Activated naive CD4-positive, alpha-beta T cell treated with anti-CD3 and anti-CD28 coated beads, Interleukin-2, amount 50 U/mL, for 72 hours (primary cell): Measurements from ENCODE around the gene TOP2A. TPM values are rescaled to one million over a fixed set of nuclear protein-coding genes. Genes with fewer than 3 reads are reported as not detected.

ENCODE experiments used
- ATAC-seq, 2 donors: fragments of 150-1000 bp; cut with Tn5 transposase; 2 replicates each; pipeline ENCODE4 v1.10.0; 2021; ENCODE audit warnings: mild to moderate bottlenecking in 2 of 2, moderate library complexity in 2 of 2
- DNase-seq, 2 donors: peaks; one replicate each; pipeline ENCODE4 v3.0.0; 2021 to 2022; ENCODE audit warnings: low spot score in 2 of 2
- H3K27ac Mint-ChIP-seq, 2 donors: one replicate each; pipeline ENCODE4 v1.8.0; 2022; ENCODE audit warnings: mild to moderate bottlenecking in 2 of 2, mixed read lengths in 2 of 2
- H3K36me3 Mint-ChIP-seq, 2 donors: one replicate each; pipeline ENCODE4 v1.8.0; 2022; ENCODE audit warnings: mixed read lengths in 2 of 2
- H3K9me3 Mint-ChIP-seq, 2 donors: one replicate each; pipeline ENCODE4 v1.8.0; 2022; ENCODE audit warnings: mixed read lengths in 2 of 2
- total RNA-seq, 2 donors: library from RNA; stranded (reverse); gene quantifications; one replicate each; pipeline ENCODE4 v1.2.3, GENCODE V29; 2022

TOP2A gene
- total RNA-seq: 100 to 1,000 TPM; 283 to 508 TPM

DNA sequence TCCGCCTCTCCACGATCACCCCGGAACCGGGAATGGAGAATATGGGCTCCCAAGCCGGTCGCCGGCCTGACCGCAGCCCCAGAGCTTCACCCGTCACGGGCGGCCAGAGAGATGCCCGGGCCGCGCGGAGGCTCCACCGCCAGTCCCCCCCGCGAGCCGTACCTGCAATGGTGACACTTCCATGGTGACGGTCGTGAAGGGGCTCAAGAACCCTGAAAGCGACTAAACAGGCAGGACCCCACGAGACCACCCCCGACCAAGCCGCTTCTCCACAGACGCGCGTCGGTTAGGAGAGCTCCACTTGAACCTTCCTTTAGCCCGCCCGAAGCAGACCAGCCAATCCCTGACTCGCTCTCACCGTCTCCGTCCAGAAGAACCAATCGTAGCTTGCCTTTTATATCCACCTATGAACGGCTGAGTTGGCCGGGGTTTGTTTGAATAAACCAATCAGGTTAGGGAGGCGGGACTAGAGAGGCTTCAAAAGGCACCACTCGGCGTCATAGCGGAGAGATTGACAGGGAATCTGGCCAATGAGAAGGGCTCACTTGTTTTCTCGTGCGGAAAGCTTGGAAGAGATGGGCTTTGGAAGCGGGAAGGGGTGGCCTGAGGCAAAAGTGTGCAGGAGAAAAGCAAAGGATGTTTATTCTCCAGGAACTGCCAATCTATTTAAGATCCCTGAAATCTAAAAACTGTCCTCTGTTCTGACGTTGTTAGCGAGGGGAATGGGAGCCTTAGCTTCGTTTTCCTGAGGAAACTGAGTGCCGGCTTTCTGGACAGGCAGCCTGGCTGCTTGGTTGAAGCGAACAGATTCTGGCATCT is at the start of gene TOP2A:
Gene TOP2A (minus strand): TSS at position 288 of the 819 bp plus-strand sequence. CDS start 105 bp downstream, at position 183.
- Mint-ChIP-seq H3K27ac (peak within 1 kb of the TSS; percentile 90 to 96), H3K9me3 (no peaks in the 10 kb centered on the region), H3K36me3 (peaks cover 25 to 31% of the 10 kb centered on the region in 2 donors)
- DNase-seq (peak; percentile 97 to 100), ATAC-seq (peak; percentile 98)

DNA sequence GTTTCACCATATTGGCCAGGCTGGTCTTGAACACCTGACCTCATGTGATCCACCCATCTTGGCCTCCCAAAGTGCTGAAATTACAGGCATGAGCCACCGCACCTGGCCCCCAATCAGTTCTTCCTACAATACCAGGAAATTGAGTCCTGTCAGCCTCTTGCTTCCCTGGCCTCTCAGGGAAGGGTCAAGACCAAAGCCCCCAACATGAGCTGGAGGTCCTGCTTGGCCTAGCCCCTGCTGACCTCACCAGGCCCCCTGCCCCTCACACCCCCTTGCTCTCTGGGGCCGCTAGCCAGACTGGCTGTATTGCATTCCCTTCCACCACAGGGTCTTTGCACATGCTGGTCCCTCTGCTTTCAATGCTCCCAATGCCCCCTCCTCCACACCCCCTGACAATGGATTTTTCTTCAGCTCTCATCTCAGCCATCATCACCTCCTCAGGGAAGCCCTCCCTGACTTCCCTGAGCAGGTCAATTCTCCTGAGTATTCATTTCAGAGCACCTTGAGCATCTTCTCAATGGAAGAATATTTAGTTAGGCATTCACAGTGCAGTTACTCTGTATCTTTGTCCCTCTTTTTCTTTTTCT is 49.7 kb upstream of the TOP2A start:
- DNase-seq (no peak), ATAC-seq (no peak)
- no peaks in the 10 kb centered on the region for H3K36me3 Mint-ChIP-seq
- H3K9me3 Mint-ChIP-seq: no peaks in the 10 kb centered on the region
- H3K27ac Mint-ChIP-seq: peak overlapping the region in 1 of 2 donors; percentile 70

- ATAC-seq: no peak
- no peaks in the 10 kb centered on the region for H3K9me3 Mint-ChIP-seq
- peak overlapping the region in 1 of 2 donors; percentile 70 for H3K27ac Mint-ChIP-seq
- H3K36me3 Mint-ChIP-seq: no peaks in the 10 kb centered on the region
- DNase-seq: no peak
Measured at GRCh38 chr17:40466298-40466971, 48.7 kb upstream of the TOP2A start.

DNA sequence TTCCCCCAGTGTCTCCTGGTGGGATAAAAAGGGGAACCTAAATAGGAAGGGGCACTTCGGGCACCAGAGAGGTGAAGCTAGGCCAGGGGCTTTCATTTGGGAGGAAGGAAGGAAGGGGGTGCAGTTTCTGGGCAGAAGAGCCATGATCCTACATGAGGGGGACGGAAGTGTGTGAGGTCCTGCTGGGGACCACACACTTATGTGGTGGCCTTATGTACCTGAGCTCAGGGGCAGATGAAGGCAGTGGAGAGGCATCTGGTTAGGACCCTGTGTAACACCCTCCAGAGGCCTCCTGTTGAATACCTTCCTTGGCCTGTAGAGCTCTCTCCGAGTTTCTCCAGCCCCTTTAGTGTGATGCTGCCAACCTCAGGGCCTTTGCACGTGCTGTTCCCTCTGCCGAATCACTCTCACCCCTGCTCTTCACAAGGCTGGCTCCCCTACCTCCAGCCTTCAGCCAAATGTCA is 46.7 kb upstream of the TOP2A start:
- ATAC-seq (no peak), DNase-seq (no peak)
- Mint-ChIP-seq H3K27ac (no peak overlapping the region), H3K9me3 (no peaks in the 10 kb centered on the region), H3K36me3 (no peaks in the 10 kb centered on the region)

- Mint-ChIP-seq H3K36me3 (no peaks in the 10 kb centered on the region), H3K27ac (no peak overlapping the region), H3K9me3 (no peaks in the 10 kb centered on the region)
- no peak for DNase-seq
- ATAC-seq: no peak
Measured at GRCh38 chr17:40463122-40463550, 45.4 kb upstream of the TOP2A start.

- DNase-seq (no peak), ATAC-seq (no peak)
- Mint-ChIP-seq H3K9me3 (no peaks in the 10 kb centered on the region), H3K36me3 (no peaks in the 10 kb centered on the region), H3K27ac (no peak overlapping the region)
Measured at GRCh38 chr17:40462343-40463121, 44.8 kb upstream of the TOP2A start.

GRCh38 chr17:40461732-40462342 is 44.1 kb upstream of the TOP2A start:
- ATAC-seq (no peak), DNase-seq (no peak)
- Mint-ChIP-seq H3K27ac (no peak overlapping the region), H3K36me3 (no peaks in the 10 kb centered on the region), H3K9me3 (no peaks in the 10 kb centered on the region)

GRCh38 chr17:40460968-40461731 is 43.5 kb upstream of the TOP2A start:
- no peak for DNase-seq
- ATAC-seq: no peak
- Mint-ChIP-seq H3K36me3 (no peaks in the 10 kb centered on the region), H3K9me3 (no peaks in the 10 kb centered on the region), H3K27ac (peak overlapping the region in 1 of 2 donors; percentile 22)

DNA sequence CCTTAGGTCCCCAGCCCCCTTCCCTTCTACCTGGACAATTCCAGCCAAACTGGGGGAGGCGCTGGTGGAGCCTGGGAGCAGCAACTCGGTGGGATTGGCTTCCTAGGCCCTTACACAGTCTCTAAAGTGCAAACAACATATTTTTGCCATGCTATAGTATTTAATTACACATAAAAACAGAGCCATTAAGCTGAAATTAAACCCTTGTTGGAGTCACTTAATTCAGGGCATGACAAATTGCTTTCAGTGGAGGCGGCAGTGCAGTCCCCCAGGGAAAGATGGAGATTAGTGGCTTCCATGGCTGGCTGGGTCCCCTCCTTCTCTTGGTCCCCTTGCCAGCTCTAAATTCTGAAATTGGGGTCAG is 42.9 kb upstream of the TOP2A start:
- Mint-ChIP-seq H3K9me3 (no peaks in the 10 kb centered on the region), H3K27ac (peak overlapping the region in 1 of 2 donors; percentile 22), H3K36me3 (peaks cover 0 to 6% of the 10 kb centered on the region in 2 donors)
- DNase-seq (no peak), ATAC-seq (no peak)

DNA sequence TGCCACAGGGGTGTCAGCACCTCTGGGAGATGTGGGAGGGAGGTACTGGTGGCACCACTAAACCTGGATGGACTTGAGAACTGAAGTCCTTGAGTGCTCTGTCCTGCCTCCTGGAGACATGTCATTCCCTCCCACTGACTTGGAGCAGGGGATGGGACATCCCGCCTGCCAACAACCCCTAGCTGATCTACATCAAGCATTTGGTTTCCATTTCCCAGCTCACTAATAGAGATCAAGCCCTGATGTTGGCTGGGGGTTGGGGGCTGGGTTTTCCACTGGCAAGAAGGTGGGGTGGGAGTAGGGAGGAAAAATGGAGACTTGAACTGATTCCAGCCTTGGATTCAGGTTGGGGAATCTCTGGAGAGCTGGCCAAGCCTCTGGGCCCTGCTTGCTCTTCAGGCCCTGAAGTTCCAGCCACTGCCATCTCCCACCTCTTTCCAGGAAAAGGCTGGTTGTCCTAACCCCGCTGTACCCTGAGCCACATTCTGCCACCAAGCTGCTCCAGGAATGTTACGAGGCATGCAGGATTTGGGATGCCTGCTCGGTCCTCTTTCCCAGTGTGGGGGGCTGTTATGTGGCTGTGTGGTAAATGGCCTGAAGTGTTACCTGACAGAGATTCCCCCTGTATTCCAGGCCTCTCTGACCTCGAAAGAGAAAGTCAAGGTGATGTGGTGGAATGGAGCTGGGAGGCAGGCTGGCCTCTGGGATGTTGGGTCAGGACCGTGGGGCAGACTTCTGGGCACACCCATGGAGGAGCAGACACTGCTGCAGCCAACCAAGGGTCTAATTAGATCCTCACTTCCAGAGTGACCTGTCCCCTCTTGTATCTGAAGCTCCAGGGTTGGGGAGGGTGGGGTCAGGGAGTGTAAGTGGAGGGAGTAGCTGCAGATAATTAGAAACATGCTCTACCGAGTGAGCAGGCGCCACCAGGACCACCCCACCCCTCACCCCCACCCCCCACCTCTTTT is 42.2 kb upstream of the TOP2A start:
- no peaks in the 10 kb centered on the region for H3K9me3 Mint-ChIP-seq
- DNase-seq (no peak), ATAC-seq (no peak)
- no peak overlapping the region for H3K27ac Mint-ChIP-seq
- H3K36me3 Mint-ChIP-seq: peaks cover 0 to 6% of the 10 kb centered on the region in 2 donors

DNA sequence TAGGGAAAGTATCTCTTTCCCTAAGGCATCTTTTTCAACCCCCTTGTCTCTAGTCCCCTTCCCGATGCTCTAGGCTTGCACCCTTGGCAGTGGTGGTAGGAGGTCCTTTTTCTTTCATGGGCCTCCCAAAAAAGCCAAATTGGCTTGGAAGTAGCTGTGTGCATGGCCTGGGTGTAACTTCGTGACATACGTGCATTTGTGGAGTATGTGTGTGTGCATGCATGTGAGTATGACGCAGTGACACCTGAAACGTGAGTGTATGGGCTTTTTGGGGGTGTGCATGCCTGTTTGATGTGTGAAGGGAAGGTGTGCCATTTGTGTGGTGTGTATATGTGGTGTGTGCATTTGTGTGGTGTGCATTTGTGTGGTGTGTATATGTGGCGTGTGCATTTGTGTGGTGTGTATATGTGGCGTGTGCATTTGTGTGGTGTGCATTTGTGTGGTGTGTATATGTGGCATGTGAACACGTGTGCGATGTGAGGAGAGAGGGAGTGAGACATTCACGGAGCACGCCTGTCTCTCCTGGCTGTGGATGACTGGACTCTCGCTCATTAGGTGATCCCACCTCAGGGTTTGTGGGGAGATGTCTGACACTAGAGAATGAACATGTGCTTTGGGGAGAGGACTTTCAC is 41.3 kb upstream of the TOP2A start:
- peaks cover 0 to 9% of the 10 kb centered on the region in 2 donors for H3K36me3 Mint-ChIP-seq
- H3K9me3 Mint-ChIP-seq: no peaks in the 10 kb centered on the region
- DNase-seq (no peak), ATAC-seq (no peak)
- H3K27ac Mint-ChIP-seq: no peak overlapping the region

- H3K36me3 Mint-ChIP-seq: peaks cover 0 to 11% of the 10 kb centered on the region in 2 donors
- H3K9me3 Mint-ChIP-seq: no peaks in the 10 kb centered on the region
- DNase-seq (no peak), ATAC-seq (no peak)
- no peak overlapping the region for H3K27ac Mint-ChIP-seq
Measured at GRCh38 chr17:40457964-40458791, 40.5 kb upstream of the TOP2A start.

DNA sequence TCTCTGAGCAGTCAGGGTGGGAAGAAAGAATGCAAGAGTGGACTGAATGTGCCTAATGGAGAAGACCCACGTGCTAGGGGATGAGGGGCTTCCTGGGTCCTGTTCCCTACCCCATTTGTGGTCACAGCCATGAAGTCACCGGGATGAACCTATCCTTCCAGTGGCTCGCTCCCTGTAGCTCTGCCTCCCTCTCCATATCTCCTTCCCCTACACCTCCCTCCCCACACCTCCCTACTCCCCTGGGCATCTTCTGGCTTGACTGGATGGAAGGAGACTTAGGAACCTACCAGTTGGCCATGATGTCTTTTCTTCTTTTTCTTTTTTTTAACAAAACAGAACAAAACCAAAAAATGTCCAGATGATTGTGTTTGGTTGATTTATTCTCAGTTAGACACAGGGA is 39.7 kb upstream of the TOP2A start:
- peaks cover 0 to 17% of the 10 kb centered on the region in 2 donors for H3K36me3 Mint-ChIP-seq
- H3K27ac Mint-ChIP-seq: no peak overlapping the region
- DNase-seq (no peak), ATAC-seq (no peak)
- no peaks in the 10 kb centered on the region for H3K9me3 Mint-ChIP-seq
